ENCODE results near the gene KLLN. TPM values are rescaled to one million over a fixed set of nuclear protein-coding genes. Genes with fewer than 3 reads are reported as not detected.
A peak's percentile ranks its signal among the peaks of the same experiment; 100 is the strongest.

Gene KLLN
- total and polyA plus RNA-seq, 9 of the 15 experiments (the other 6 are each of a cell fraction or from before 2014, with no cell fraction given): 0.07 to 0.40 (median 0.25) TPM

GRCh38 chr10:87817609-87818504 is 45.5 kb downstream of the KLLN start, which contains the start of gene ATAD1 (continued):
- TF ChIP-seq ZNF655 (CRISPR knock-in tag; IDR thresholded peaks at IDR 0.05) (no peak), POLR2H (tag; IDR thresholded peaks at IDR 0.05; ENCODE audit: low read depth) (no peak), MEIS2 (IDR thresholded peaks at IDR 0.05; ENCODE audit: partially characterized antibody) (peak; percentile 59), TARDBP (IDR thresholded peaks at IDR 0.05) (no peak), HLTF (IDR thresholded peaks at IDR 0.05) (no peak), SAFB (IDR thresholded peaks at IDR 0.05; ENCODE audit: borderline replicate concordance, low read depth, low read length) (no peak), ZFP36 (IDR thresholded peaks at IDR 0.05; ENCODE audit: low read depth, low read length, partially characterized antibody) (peak; percentile 34), NFIC (IDR thresholded peaks at IDR 0.05) (peak; percentile 70), ZBTB9 (CRISPR knock-in tag; IDR thresholded peaks at IDR 0.05) (no peak), ZNF740 (CRISPR knock-in tag; IDR thresholded peaks at IDR 0.05) (no peak), ZNF740 (tag; IDR thresholded peaks at IDR 0.05) (no peak), ZNF76 (CRISPR knock-in tag; IDR thresholded peaks at IDR 0.05; ENCODE audit: borderline replicate concordance) (no peak), ZMIZ1 (IDR thresholded peaks at IDR 0.05; ENCODE audit: low read depth in 2 of 2, low read length in 2 of 2) (no peak), BRCA1 (IDR thresholded peaks at IDR 0.05) (no peak), BRCA1 (CRISPR knock-in tag; IDR thresholded peaks at IDR 0.05) (no peak), SRF (CRISPR knock-in tag; IDR thresholded peaks at IDR 0.05) (no peak), CBFA2T3 (IDR thresholded peaks at IDR 0.05) (no peak), ZNF134 (CRISPR knock-in tag; conservative IDR thresholded peaks at IDR 0.05) (no peak), NFXL1 (CRISPR knock-in tag; IDR thresholded peaks at IDR 0.05) (no peak), ZNF174 (CRISPR knock-in tag; IDR thresholded peaks at IDR 0.05) (no peak)
